GM12878 (cell line): ENCODE data around the gene RANBP3. TPM values are rescaled to one million over a fixed set of nuclear protein-coding genes. Genes with fewer than 3 reads are reported as not detected.

Experiments
- ATAC-seq: fragments of 200-7000 bp; cut with Tn5 transposase; 3 replicates; pipeline ENCODE4 v1.9.1; 2020; ENCODE audit warnings: mild to moderate bottlenecking, moderate library complexity
- BruUV-seq: library from RNA; stranded (reverse); fragments of 400-500 nt; replicated peaks from 2 replicates; lab custom pipeline; 2021; lab: Mats Ljungman, UMichigan
- CTCF ChIA-PET: fragments of 300-600 bp; sonication (Branson Sonifier 250); formaldehyde crosslinking; extraction: SDS; loops from one replicate; lab custom pipeline; 2021; ENCODE audit warnings: inconsistent platforms; lab: Yijun Ruan, JAX
- POLR2A ChIA-PET: fragments of 350-600 bp; formaldehyde crosslinking; extraction: SDS; loops from one replicate; lab custom pipeline; 2021; ENCODE audit warnings: inconsistent platforms; lab: Charles Lee
- RAD21 ChIA-PET: fragments of 300-600 bp; sonication (Branson Sonifier 250); formaldehyde crosslinking; loops from one replicate; lab custom pipeline; 2023; ENCODE audit warnings: antibody characterized with exemption; ENCODE audit not compliant: unreplicated experiment; lab: Charles Lee
- SMC1A ChIA-PET: fragments of 300-600 bp; sonication (Branson Sonifier 250); formaldehyde crosslinking; loops from one replicate; lab custom pipeline; 2023; ENCODE audit not compliant: unreplicated experiment, uncharacterized antibody; lab: Charles Lee
- DNase-seq: peaks from one replicate; pipeline ENCODE4 v3.0.0-alpha.2; 2011; ENCODE audit warnings: low read depth, low spot score
- FAIRE-seq: peaks from 3 replicates; lab custom pipeline; 2011; peaks lifted over from hg19 to GRCh38; lab: Jason Lieb, UNC
- H2AFZ ChIP-seq: 2 replicates; pipeline ENCODE4 v1.6.0; 2011; ENCODE audit warnings: low read depth, low read length, control low read depth; ENCODE audit not compliant: control insufficient read depth
- H3K27ac ChIP-seq: 2 replicates; pipeline ENCODE4 v1.5.1; 2011; ENCODE audit warnings: control low read depth; ENCODE audit not compliant: control insufficient read depth, insufficient read depth
- H3K27me3 ChIP-seq, 2 experiments: replicated peaks in 1 of 2; 2 replicates each; pipeline versions ENCODE4 v1.6.0 to v1.6.1; 2011; ENCODE audit warnings: low read length in 1 of 2; ENCODE audit not compliant: control insufficient read depth in 2 of 2, insufficient read depth in 2 of 2
- H3K36me3 ChIP-seq, 2 experiments: 2 replicates each; pipeline ENCODE4 v1.5.1; 2011; ENCODE audit warnings: low read length in 1 of 2; ENCODE audit not compliant: control insufficient read depth in 2 of 2, insufficient read depth in 2 of 2
- H3K4me1 ChIP-seq: 2 replicates; pipeline ENCODE4 v1.6.1; 2011; ENCODE audit warnings: mild to moderate bottlenecking, low read length, moderate library complexity, mixed read lengths; ENCODE audit not compliant: control insufficient read depth, insufficient read depth
- H3K4me2 ChIP-seq: 2 replicates; pipeline ENCODE4 v1.6.0; 2011; ENCODE audit warnings: control low read depth; ENCODE audit not compliant: control insufficient read depth, insufficient read depth
- H3K4me3 ChIP-seq: fragments of 200-600 bp; sonication (generic); 2 replicates; pipeline ENCODE4 v1.5.1; 2016
- H3K79me2 ChIP-seq: 2 replicates; pipeline ENCODE4 v1.6.0; 2011; ENCODE audit warnings: low read length; ENCODE audit not compliant: control insufficient read depth, insufficient read depth
- H3K9ac ChIP-seq: 2 replicates; pipeline ENCODE4 v1.8.0; 2011; ENCODE audit warnings: low read length, control low read depth, mixed read lengths; ENCODE audit not compliant: control insufficient read depth, insufficient read depth
- H3K9me3 ChIP-seq: replicated peaks from 3 replicates; pipeline ENCODE4 v1.5.1; 2011; ENCODE audit warnings: mild to moderate bottlenecking, low read length; ENCODE audit not compliant: control insufficient read depth, insufficient read depth
- H4K20me1 ChIP-seq: 2 replicates; pipeline ENCODE4 v1.6.0; 2011; ENCODE audit not compliant: control insufficient read depth, insufficient read depth
- CREB1 ChIP-seq: IDR thresholded peaks from 2 replicates; pipeline ENCODE4 v1.6.1; 2012; ENCODE audit warnings: low read depth, mild to moderate bottlenecking, inconsistent platforms
- DPF2 ChIP-seq: fragments of 450-650 bp; IDR thresholded peaks from 2 replicates; pipeline ENCODE4 v1.6.1; 2017; ENCODE audit warnings: mild to moderate bottlenecking
- HSF1 ChIP-seq: fragments of 150-350 bp; IDR thresholded peaks from 2 replicates; pipeline ENCODE4 v1.6.1; 2014; ENCODE audit warnings: mild to moderate bottlenecking, low read depth, low read length
- IKZF1 ChIP-seq: fragments of 450-650 bp; conservative IDR thresholded peaks from 2 replicates; pipeline ENCODE4 v1.6.1; 2017; ENCODE audit warnings: antibody characterized with exemption, mild to moderate bottlenecking
- LARP7 ChIP-seq: fragments of 450-650 bp; IDR thresholded peaks from 2 replicates; pipeline ENCODE4 v1.6.1; 2017; ENCODE audit warnings: mild to moderate bottlenecking
- MXI1 ChIP-seq: fragments of 150-350 bp; IDR thresholded peaks from 2 replicates; pipeline ENCODE4 v1.6.1; 2011; ENCODE audit warnings: low read depth, mild to moderate bottlenecking, inconsistent platforms, low read length, improper control_type of control experiment
- POLR2A ChIP-seq: IDR thresholded peaks from 2 replicates; pipeline ENCODE4 v1.6.1; 2011; ENCODE audit warnings: low read depth, mild to moderate bottlenecking, low read length
- POLR2AphosphoS2 ChIP-seq: IDR thresholded peaks from 2 replicates; pipeline ENCODE4 v1.6.1; 2011; ENCODE audit warnings: low read depth, mild to moderate bottlenecking, low read length, improper control_type of control experiment, moderate library complexity
- RUNX3 ChIP-seq: IDR thresholded peaks from 2 replicates; pipeline ENCODE4 v1.6.1; 2012; ENCODE audit warnings: low read length, inconsistent platforms
- SMC3 ChIP-seq: IDR thresholded peaks from 2 replicates; pipeline ENCODE4 v1.6.1; 2011; ENCODE audit warnings: low read length, improper control_type of control experiment, borderline replicate concordance
- SUPT20H ChIP-seq: IDR thresholded peaks from 2 replicates; pipeline ENCODE4 v1.6.1; 2011; ENCODE audit warnings: low read depth, mild to moderate bottlenecking, low read length, moderate library complexity, borderline replicate concordance; ENCODE audit not compliant: control insufficient read depth
- WGBS: methylation state at CpG from one replicate; pipeline ENCODE4 v1.1.6; 2016; ENCODE audit warnings: low lambda C conversion rate; ENCODE audit not compliant: insufficient replicate concordance, insufficient coverage; ENCODE audit errors: missing lambda C conversion rate; 5-methylcytosine and 5-hydroxymethylcytosine counted together
- in situ Hi-C: fragments of 300-500 bp; cut with MboI; formaldehyde crosslinking; loops from 9 replicates; pipeline ENCODE4 v1.14.3; 2018; ENCODE audit warnings: mixed read lengths
- intact Hi-C: fragments of 100-400 bp; cut with micrococcal nuclease; formaldehyde crosslinking; loops from one replicate; pipeline ENCODE4 v1.14.2; 2022; ENCODE audit not compliant: unreplicated experiment
- polyA plus RNA-seq, 11 experiments: library from polyadenylated mRNA; depleted of rRNA in 4 of 11; unstranded in 6 of 11; stranded (reverse) in 5 of 11; fragments of >200 nt; fragmentation: Nextera tagmentation in 4 of 11; fragmentation: Illumina TruSeq in 1 of 11; extraction: Ambion mirVana in 4 of 11; extraction: Trizol in 1 of 11; gene quantifications; 1 replicate in 1 of 11; 2 replicates in 10 of 11; pipeline versions ENCODE4 v1.2.1 to v1.2.3, GENCODE V29; 2011 to 2016; ENCODE audit warnings: inconsistent platforms in 2 of 11, missing spikeins in 2 of 11, low read depth in 1 of 11
- total RNA-seq, 4 experiments: library from RNA; depleted of rRNA in 3 of 4; stranded (reverse); fragments of >200 nt in 3 of 4; fragmentation: Illumina TruSeq in 1 of 4; extraction: Trizol in 1 of 4; gene quantifications; 2 replicates each; pipeline versions ENCODE4 v1.2.1 to v1.2.3, GENCODE V29; 2013 to 2021
- TF ChIP-seq, protein P1 (sequence below): fragments of 450-650 bp; formaldehyde crosslinking; IDR thresholded peaks from 2 replicates; pipeline ENCODE4 v1.5.0; 2022; ENCODE audit warnings: mild to moderate bottlenecking, missing genetic modification characterization

Gene RANBP3
- total and polyA plus RNA-seq, 10 of the 15 experiments (the other 5 are each of a cell fraction or from before 2014, with no cell fraction given) = 1.1 to 81.6 (median 60.0) TPM

- BruUV-seq = no TSS peak
- Histone ChIP-seq H3K79me2 (no peaks in the 10 kb centered on the region; the same call in 1 of the 2 replicates), H3K4me3 (no peak overlapping the region), H3K9me3 (no peaks in the 10 kb centered on the region), H3K9ac (no peak overlapping the region), H3K4me1 (peaks cover 8% of the 10 kb centered on the region), H3K27ac (no peak overlapping the region), H4K20me1 (no peaks in the 10 kb centered on the region), H3K27me3 (no peaks in the 10 kb centered on the region), H3K36me3 (no peaks in the 10 kb centered on the region), H2AFZ (no peak overlapping the region), H3K4me2 (no peak overlapping the region)
- FAIRE-seq (no peak), DNase-seq (no peak), ATAC-seq (no peak)
- RAD21 ChIA-PET = interaction anchor here (1.1 to 2.1 kb wide), 5 partner anchors 17 to 141 kb away, joined by 3 to 11 read pairs (median 8); no protein-coding TSS in a partner anchor
- WGBS = 83% methylated on average over 12 of the region's 12 CpGs
- no peak for TF ChIP-seq DPF2
- no peak for TF ChIP-seq LARP7
- TF ChIP-seq RUNX3 = no peak
- no peak for TF ChIP-seq IKZF1
- no peak for TF ChIP-seq MXI1
- no peak for TF ChIP-seq POLR2AphosphoS2
- TF ChIP-seq, protein P1, sequence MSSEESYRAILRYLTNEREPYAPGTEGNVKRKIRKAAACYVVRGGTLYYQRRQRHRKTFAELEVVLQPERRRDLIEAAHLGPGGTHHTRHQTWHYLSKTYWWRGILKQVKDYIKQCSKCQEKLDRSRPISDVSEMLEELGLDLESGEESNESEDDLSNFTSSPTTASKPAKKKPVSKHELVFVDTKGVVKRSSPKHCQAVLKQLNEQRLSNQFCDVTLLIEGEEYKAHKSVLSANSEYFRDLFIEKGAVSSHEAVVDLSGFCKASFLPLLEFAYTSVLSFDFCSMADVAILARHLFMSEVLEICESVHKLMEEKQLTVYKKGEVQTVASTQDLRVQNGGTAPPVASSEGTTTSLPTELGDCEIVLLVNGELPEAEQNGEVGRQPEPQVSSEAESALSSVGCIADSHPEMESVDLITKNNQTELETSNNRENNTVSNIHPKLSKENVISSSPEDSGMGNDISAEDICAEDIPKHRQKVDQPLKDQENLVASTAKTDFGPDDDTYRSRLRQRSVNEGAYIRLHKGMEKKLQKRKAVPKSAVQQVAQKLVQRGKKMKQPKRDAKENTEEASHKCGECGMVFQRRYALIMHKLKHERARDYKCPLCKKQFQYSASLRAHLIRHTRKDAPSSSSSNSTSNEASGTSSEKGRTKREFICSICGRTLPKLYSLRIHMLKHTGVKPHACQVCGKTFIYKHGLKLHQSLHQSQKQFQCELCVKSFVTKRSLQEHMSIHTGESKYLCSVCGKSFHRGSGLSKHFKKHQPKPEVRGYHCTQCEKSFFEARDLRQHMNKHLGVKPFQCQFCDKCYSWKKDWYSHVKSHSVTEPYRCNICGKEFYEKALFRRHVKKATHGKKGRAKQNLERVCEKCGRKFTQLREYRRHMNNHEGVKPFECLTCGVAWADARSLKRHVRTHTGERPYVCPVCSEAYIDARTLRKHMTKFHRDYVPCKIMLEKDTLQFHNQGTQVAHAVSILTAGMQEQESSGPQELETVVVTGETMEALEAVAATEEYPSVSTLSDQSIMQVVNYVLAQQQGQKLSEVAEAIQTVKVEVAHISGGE (CRISPR knock-in tag) = no peak
- no peak for TF ChIP-seq CREB1
- no peak for TF ChIP-seq SUPT20H
- no peak for TF ChIP-seq HSF1
- no peak for TF ChIP-seq POLR2A
- no peak for TF ChIP-seq SMC3
- CTCF ChIA-PET = interaction anchor here (0.5 to 7.8 kb wide), 10 partner anchors 8 to 413 kb away, joined by 3 to 76 read pairs (median 4); no protein-coding TSS in a partner anchor
- SMC1A ChIA-PET = interaction anchor here (0.9 to 2.2 kb wide), 6 partner anchors 13 to 181 kb away, joined by 3 to 8 read pairs (median 4); no protein-coding TSS in a partner anchor
- in situ Hi-C loops = no loop called here
- POLR2A ChIA-PET = interaction anchor here (0.5 to 0.9 kb wide), 2 partner anchors 17 to 83 kb away, joined by 3 to 4 read pairs; no protein-coding TSS in a partner anchor
- intact Hi-C loops = no loop called here
Measured at GRCh38 chr19:5985098-5985783, 7.3 kb upstream of the RANBP3 start.
